AG08396 (cell line): ENCODE results near the gene ARHGAP6.
A peak's percentile ranks its signal among the peaks of the same experiment; 100 is the strongest.
"Not testable (repeated sequence)": the region's sequence is repeated elsewhere in the genome, so short reads cannot be mapped to it uniquely, and the experiment has no call there.

Source experiments
- DNase-seq: peaks from one replicate; pipeline ENCODE4 v3.0.0; 2012; ENCODE audit warnings: low spot score, mixed read lengths

ARHGAP6 gene

GRCh38 chrX:11532291-11533078 lies 133.2 kb downstream of the ARHGAP6 start:
- DNase-seq: peak; percentile 11

- DNase-seq: no peak
These were observed 134.5 kb downstream of the ARHGAP6 start for GRCh38 chrX:11531226-11531625.

- peak; percentile 7 for DNase-seq
These were observed 135.1 kb downstream of the ARHGAP6 start for GRCh38 chrX:11530621-11531020.

DNA sequence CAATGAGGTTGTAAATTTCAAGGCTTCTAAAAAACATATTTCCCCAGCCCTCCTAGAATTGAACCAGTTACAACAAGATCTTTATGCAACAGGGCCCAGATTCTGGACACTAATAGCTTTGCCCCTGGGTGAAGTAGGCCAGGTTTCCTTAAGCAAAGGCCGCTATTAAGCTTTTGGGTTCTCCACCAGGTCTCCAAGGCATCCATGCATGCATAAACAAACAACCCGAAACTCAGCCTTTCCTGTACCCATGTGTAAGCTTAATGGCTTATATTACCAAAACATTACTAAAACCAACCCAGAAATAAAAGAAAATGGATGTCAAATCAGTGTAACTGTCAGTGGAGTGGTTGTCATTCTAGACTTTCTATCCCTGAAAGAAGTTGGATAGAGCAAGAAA lies 137.1 kb downstream of the ARHGAP6 start:
- no peak for DNase-seq

- no peak for DNase-seq
These were observed 140.0 kb downstream of the ARHGAP6 start for GRCh38 chrX:11525685-11526084.

DNA sequence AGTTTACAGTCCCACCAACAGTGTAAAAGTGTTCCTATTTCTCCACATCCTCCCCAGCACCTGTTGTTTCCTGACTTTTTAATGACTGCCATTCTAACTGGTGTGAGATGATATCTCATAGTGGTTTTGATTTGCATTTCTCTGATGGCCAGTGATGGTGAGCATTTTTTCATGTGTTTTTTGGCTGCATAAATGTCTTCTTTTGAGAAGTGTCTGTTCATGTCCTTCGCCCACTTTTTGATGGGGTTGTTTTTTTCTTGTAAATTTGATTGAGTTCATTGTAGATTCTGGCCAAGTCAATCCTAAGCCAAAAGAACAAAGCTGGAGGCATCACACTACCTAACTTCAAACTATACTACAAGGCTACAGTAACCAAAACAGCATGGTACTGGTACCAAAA lies 146.5 kb downstream of the ARHGAP6 start:
- DNase-seq: not testable (repeated sequence)

DNA sequence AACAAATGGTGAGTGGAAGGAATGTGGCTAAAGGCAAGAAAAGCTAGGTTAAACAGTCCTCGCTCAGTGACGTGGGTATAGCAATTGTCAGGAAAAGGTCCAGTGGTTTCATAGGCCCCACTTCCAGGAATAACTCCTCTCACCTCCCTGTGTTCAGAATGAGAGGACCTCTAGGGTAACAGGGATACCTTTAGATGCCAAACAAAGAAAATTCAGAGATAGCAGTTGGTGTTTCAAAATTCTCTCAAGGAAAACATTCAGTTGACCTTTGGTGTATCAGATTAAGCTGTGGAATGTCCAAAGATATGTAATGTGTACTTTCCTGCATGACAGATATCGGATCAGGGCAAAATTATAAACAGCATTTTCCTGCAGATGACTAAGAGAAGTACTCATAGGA lies 155.9 kb downstream of the ARHGAP6 start:
- DNase-seq: no peak

DNA sequence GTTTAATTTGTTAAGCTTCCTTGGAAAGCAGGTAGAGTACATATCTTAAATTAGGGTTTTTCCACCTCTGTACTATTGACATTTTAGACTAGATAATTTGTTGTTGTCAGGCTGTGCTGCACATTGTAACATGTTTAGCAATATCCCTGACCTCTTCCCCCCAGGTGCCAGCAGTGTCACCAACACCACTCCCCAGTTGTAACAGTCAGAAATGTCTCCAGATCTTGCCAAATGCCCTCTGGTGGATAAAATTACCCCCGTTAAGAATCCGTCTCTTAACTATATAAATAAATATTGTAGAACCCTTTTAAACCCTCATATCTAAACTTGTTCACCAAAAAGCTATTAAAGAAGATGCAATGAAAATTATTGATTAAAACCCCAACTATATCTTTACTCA lies 161.5 kb downstream of the ARHGAP6 start:
- DNase-seq: no peak

GRCh38 chrX:11499076-11500044 lies 166.4 kb downstream of the ARHGAP6 start:
- DNase-seq: peak; percentile 10

DNA sequence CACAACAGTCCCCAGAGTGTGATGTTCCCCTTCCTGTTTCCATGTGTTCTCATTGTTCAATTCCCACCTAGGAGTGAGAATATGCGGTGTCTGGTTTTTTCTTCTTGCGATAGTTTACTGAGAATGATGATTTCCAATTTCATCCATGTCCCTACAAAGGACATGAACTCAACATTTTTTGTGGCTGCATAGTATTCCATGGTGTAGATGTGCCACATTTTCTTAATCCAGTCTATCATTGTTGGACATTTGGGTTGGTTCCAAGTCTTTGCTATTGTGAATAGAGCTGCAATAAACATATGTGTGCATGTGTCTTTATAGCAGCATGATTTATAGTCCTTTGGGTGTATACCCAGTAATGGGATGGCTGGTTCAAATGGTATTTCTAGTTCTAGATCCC lies 174.3 kb downstream of the ARHGAP6 start:
- not testable (repeated sequence) for DNase-seq

- no peak for DNase-seq
These were observed 181.4 kb downstream of the ARHGAP6 start for GRCh38 chrX:11484290-11484689.

DNA sequence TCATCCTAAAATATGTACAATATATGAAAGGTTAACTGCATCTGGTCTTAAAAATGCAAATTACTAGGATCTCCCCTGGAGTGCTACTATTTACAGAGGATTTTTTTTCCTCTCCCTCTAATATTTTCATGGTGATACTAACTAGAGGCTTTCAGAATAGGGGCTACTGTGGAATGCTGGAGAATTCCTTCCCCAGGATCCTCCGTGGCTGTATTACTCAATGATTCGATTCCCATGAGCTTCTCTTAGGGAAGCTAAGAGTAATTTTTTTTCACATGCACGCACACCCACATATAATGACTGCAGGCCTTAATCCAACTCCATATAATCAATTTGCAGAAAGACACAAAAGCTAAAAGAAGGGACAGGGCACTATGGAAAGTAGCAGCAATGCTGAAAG lies 184.7 kb downstream of the ARHGAP6 start:
- DNase-seq: no peak

DNA sequence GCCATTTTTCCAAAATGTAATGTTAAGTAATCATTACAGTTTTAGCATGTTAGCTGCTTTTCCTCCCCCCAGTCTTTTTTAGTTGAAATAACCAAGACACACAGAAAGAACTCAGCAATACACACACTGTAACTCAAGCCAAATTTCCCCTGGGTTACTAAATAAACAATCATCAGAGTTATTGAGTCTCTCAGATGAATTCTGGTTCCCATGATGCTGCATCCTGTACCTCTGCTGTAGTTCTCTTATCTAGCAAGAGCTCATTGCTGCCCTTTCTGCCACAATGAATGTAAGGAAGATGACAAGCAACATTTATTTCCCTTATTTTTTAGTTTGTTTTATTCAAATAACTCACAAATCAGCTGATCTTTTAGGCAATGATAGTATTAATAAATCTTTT lies 185.1 kb downstream of the ARHGAP6 start:
- no peak for DNase-seq

GRCh38 chrX:11478911-11479310 lies 186.8 kb downstream of the ARHGAP6 start:
- DNase-seq: no peak

DNA sequence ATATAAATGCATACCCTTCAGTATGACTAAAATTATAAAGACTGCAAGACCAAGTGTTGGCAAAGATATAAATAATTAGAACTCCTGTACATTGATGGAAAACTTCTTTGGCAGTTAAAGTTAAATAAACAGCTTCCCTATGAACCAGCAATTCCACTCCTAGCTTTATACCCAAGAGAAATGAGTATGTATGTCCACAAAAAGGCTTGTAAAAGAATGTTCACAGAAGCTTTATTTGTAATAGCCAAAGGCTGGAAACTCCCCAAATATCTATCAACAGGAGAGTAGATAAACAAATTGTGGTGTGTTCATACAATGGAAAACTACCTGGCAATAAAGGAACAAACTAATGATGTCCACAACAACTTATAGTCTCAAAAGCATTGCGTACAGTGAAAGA lies 187.7 kb downstream of the ARHGAP6 start:
- no peak for DNase-seq

- DNase-seq: no peak
These were observed 191.1 kb downstream of the ARHGAP6 start for GRCh38 chrX:11474576-11474975.

- no peak for DNase-seq
These were observed 191.7 kb downstream of the ARHGAP6 start for GRCh38 chrX:11474021-11474420.

GRCh38 chrX:11472879-11473278 lies 192.8 kb downstream of the ARHGAP6 start:
- no peak for DNase-seq

DNA sequence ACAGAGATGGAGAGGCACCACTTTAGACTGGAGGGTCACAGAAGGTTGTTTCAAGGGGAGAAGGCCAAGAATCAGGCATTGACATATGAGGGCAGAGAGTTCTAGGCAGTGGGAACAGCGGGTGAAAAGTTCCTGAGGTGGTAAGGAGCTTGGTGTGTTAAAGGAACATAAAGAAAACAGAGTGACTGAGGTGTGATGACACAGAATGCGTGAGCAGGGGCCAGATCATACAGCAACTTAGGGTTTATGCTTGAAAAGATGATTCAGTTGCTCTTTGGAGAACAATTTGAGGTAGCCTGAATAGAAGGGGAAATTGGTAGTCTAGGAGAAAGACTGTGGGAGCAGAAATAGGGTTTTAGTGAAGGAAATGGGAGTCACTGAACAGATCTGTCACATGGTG lies 193.3 kb downstream of the ARHGAP6 start:
- DNase-seq: no peak

- DNase-seq: peak; percentile 10
These were observed 195.3 kb downstream of the ARHGAP6 start for GRCh38 chrX:11470250-11470974.

- DNase-seq: no peak
These were observed 199.9 kb downstream of the ARHGAP6 start for GRCh38 chrX:11465648-11466411.
